K562 (cell line): ENCODE results near the gene PSPH. TPM values are rescaled to one million over a fixed set of nuclear protein-coding genes. Genes with fewer than 3 reads are reported as not detected.
A peak's percentile ranks its signal among the peaks of the same experiment; 100 is the strongest.
"Not testable (repeated sequence)": the region's sequence is repeated elsewhere in the genome, so short reads cannot be mapped to it uniquely, and the experiment has no call there.

Source experiments
- ATAC-seq: fragments of 200-7000 bp; cut with Tn5 transposase; 3 replicates; pipeline ENCODE4 v1.9.1; 2020; ENCODE audit warnings: moderate library complexity
- BruUV-seq: library from RNA; stranded (reverse); fragments of 400-500 nt; replicated peaks from 2 replicates; lab custom pipeline; 2021; lab: Mats Ljungman, UMichigan
- CTCF ChIA-PET: fragments of 300-600 bp; formaldehyde crosslinking; extraction: SDS; loops from one replicate; lab custom pipeline; 2021; ENCODE audit warnings: low intra/inter-chr PET ratio; lab: Yijun Ruan, JAX
- POLR2A ChIA-PET: fragments of 300-600, 350-650 bp; sonication (Branson Sonifier 250); formaldehyde crosslinking; extraction: SDS; loops from one replicate; lab custom pipeline; 2021; ENCODE audit warnings: antibody characterized with exemption, inconsistent platforms; lab: Yijun Ruan, JAX
- DNase-seq, 4 experiments: peaks; one replicate each; pipeline versions ENCODE4 v3.0.0 to v3.0.0-alpha.2; 2011 to 2018; ENCODE audit warnings: low spot score in 3 of 4, mixed read lengths in 3 of 4; ENCODE audit errors: extremely low read depth in 1 of 4
- FAIRE-seq: peaks from 2 replicates; lab custom pipeline; 2011; peaks lifted over from hg19 to GRCh38; lab: Jason Lieb, UNC
- H2AFZ ChIP-seq: 2 replicates; pipeline ENCODE4 v1.6.0; 2011; ENCODE audit warnings: low read depth, low read length, control low read depth, inconsistent platforms
- H3K27ac ChIP-seq: fragments of 200-600 bp; 3 replicates; pipeline ENCODE4 v1.8.0; 2011; ENCODE audit warnings: low read depth, mild to moderate bottlenecking, control low read depth, inconsistent platforms, low read length, moderate library complexity, mixed read lengths; ENCODE audit errors: extremely low read depth
- H3K27me3 ChIP-seq, 2 experiments: fragments of 300-600 bp in 1 of 2; 2 replicates in 1 of 2; 3 replicates in 1 of 2; pipeline versions ENCODE4 v1.6.0 to v1.8.0; 2011; ENCODE audit warnings: inconsistent platforms in 2 of 2, low read length in 2 of 2, mild to moderate bottlenecking in 1 of 2, mixed read lengths in 1 of 2, moderate library complexity in 1 of 2; ENCODE audit not compliant: control insufficient read depth in 2 of 2, insufficient read depth in 2 of 2
- H3K36me3 ChIP-seq: fragments of 300-600 bp; 3 replicates; pipeline ENCODE4 v1.8.0; 2011; ENCODE audit warnings: mild to moderate bottlenecking, low read length, inconsistent platforms; ENCODE audit not compliant: control insufficient read depth, insufficient read depth
- H3K4me1 ChIP-seq, 2 experiments: fragments of 200-600 bp in 1 of 2; replicated peaks in 1 of 2; 2 replicates in 1 of 2; 3 replicates in 1 of 2; pipeline versions ENCODE4 v1.5.1 to v1.8.0; 2011; ENCODE audit warnings: inconsistent platforms in 2 of 2, low read length in 2 of 2, mild to moderate bottlenecking in 1 of 2, mixed read lengths in 1 of 2, moderate library complexity in 1 of 2; ENCODE audit not compliant: control insufficient read depth in 2 of 2, insufficient read depth in 2 of 2
- H3K4me2 ChIP-seq: 2 replicates; pipeline ENCODE4 v1.6.1; 2011; ENCODE audit warnings: low read length, control low read depth, inconsistent platforms, mixed read lengths; ENCODE audit not compliant: insufficient read depth
- H3K4me3 ChIP-seq: fragments of 200-600 bp; sonication (generic), shearing (Covaris generic); 2 replicates; pipeline ENCODE4 v1.5.1; 2016; ENCODE audit warnings: control low read depth, inconsistent platforms
- H3K79me2 ChIP-seq: fragments of 200-600 bp; 3 replicates; pipeline ENCODE4 v1.8.0; 2011; ENCODE audit warnings: low read length, inconsistent platforms; ENCODE audit not compliant: control insufficient read depth, insufficient read depth
- H3K9ac ChIP-seq, 2 experiments: 2 replicates each; pipeline versions ENCODE4 v1.6.0 to v1.6.1; 2011; ENCODE audit warnings: low read depth in 2 of 2, low read length in 2 of 2, control low read depth in 1 of 2, inconsistent platforms in 1 of 2, mild to moderate bottlenecking in 1 of 2, mixed read lengths in 1 of 2; ENCODE audit not compliant: insufficient read depth in 1 of 2
- H3K9me1 ChIP-seq: one replicate; pipeline ENCODE4 v1.6.0; 2011; ENCODE audit warnings: inconsistent platforms, mild to moderate bottlenecking, low read length, moderate library complexity; ENCODE audit not compliant: control insufficient read depth, insufficient read depth
- H3K9me3 ChIP-seq: replicated peaks from 2 replicates; pipeline ENCODE4 v1.5.1; 2011; ENCODE audit warnings: low read depth, low read length, inconsistent platforms; ENCODE audit not compliant: control insufficient read depth, insufficient read depth
- H4K20me1 ChIP-seq: replicated peaks from 2 replicates; pipeline ENCODE4 v1.6.1; 2011; ENCODE audit warnings: low read length, inconsistent platforms, mixed read lengths; ENCODE audit not compliant: control insufficient read depth, insufficient read depth
- ARID2 ChIP-seq: fragments of 450-650 bp; IDR thresholded peaks from 2 replicates; pipeline ENCODE4 v1.6.1; 2017; ENCODE audit warnings: antibody characterized with exemption, mild to moderate bottlenecking
- ATF3 ChIP-seq, 2 experiments: fragments of 450-650 bp in 1 of 2; sonication (generic) in 1 of 2; formaldehyde crosslinking in 1 of 2; IDR thresholded peaks in 1 of 2; conservative IDR thresholded peaks in 1 of 2; 2 replicates each; pipeline versions ENCODE4 v1.6.1 to v1.8.1; 2016 to 2023; ENCODE audit warnings: mild to moderate bottlenecking in 2 of 2, moderate library complexity in 2 of 2, inconsistent platforms in 1 of 2, missing genetic modification reagents in 1 of 2
- HNRNPL ChIP-seq: fragments of 200-400 bp; formaldehyde crosslinking; IDR thresholded peaks from 2 replicates; pipeline ENCODE4 v1.6.1; 2017; ENCODE audit warnings: low read depth, mild to moderate bottlenecking, low read length
- KDM5B ChIP-seq: fragments of 200-600 bp; sonication (generic); IDR thresholded peaks from 2 replicates; pipeline ENCODE4 v1.6.1; 2012; ENCODE audit warnings: low read depth, mild to moderate bottlenecking, moderate library complexity, low read length, control low read depth, inconsistent platforms; ENCODE audit not compliant: insufficient replicate concordance
- NBN ChIP-seq: fragments of 450-650 bp; IDR thresholded peaks from 2 replicates; pipeline ENCODE4 v1.6.1; 2016; ENCODE audit warnings: low read depth, mild to moderate bottlenecking
- NFRKB ChIP-seq: fragments of 450-650 bp; IDR thresholded peaks from 2 replicates; pipeline ENCODE4 v1.6.1; 2016; ENCODE audit warnings: low read depth
- PRDM10 ChIP-seq: fragments of 450-650 bp; IDR thresholded peaks from 2 replicates; pipeline ENCODE4 v1.6.1; 2018; ENCODE audit not compliant: partially characterized antibody
- ZBTB8A ChIP-seq: fragments of 450-650 bp; IDR thresholded peaks from 2 replicates; pipeline ENCODE4 v1.6.1; 2018; ENCODE audit warnings: mild to moderate bottlenecking, moderate library complexity; ENCODE audit not compliant: partially characterized antibody
- ZNF384 ChIP-seq: IDR thresholded peaks from 2 replicates; pipeline ENCODE4 v1.6.1; 2012; ENCODE audit warnings: low read depth, low read length, improper control_type of control experiment
- WGBS: fragments of 100-300 bp; shearing (Covaris generic); methylation state at CpG from one replicate; pipeline ENCODE4 v1.1.6; 2016; ENCODE audit warnings: low coverage, mixed read lengths; ENCODE audit not compliant: insufficient coverage; ENCODE audit errors: missing lambda C conversion rate; 5-methylcytosine and 5-hydroxymethylcytosine counted together
- in situ Hi-C: fragments of 300-500 bp; cut with MboI; formaldehyde crosslinking; loops from 4 replicates; pipeline ENCODE4 v1.15.0; 2018; ENCODE audit warnings: inconsistent platforms, mixed read lengths
- intact Hi-C: fragments of 100-400 bp; cut with micrococcal nuclease; formaldehyde crosslinking; loops from 2 replicates; pipeline ENCODE4 v1.14.2; 2022
- polyA plus RNA-seq, 8 experiments: library from polyadenylated mRNA; depleted of rRNA in 4 of 8; stranded (reverse) in 5 of 8; unstranded in 3 of 8; fragments of >200 nt; fragmentation: Nextera tagmentation in 2 of 8; fragmentation: Illumina TruSeq in 1 of 8; extraction: Ambion mirVana in 2 of 8; extraction: Trizol in 1 of 8; gene quantifications; 2 replicates each; pipeline versions ENCODE4 v1.2.1 to v1.2.3, GENCODE V29; 2011 to 2014; ENCODE audit warnings: inconsistent platforms in 1 of 8, missing spikeins in 1 of 8
- total RNA-seq, 7 experiments: library from RNA; depleted of rRNA in 6 of 7; stranded (reverse); fragments of >200 nt in 6 of 7; fragmentation: Illumina TruSeq in 2 of 7; extraction: Trizol in 2 of 7; gene quantifications; 2 replicates each; pipeline versions ENCODE4 v1.2.1 to v1.2.3, GENCODE V29; 2011 to 2021; ENCODE audit warnings: low replicate concordance in 1 of 7

The PSPH gene
- total and polyA plus RNA-seq, 9 of the 15 experiments (the other 6 are each of a cell fraction or from before 2014, with no cell fraction given), result 6.3 to 46.8 (median 20.2) TPM

- TF ChIP-seq NBN, result 0 out of 2 replicates have a peak, but pooled peaks have one; percentile 38
- no peak for TF ChIP-seq ZBTB8A
- TF ChIP-seq ATF3 (IDR thresholded peaks at IDR 0.05), result peak; percentile 99
- TF ChIP-seq ATF3 (CRISPR knock-in tag; conservative IDR thresholded peaks at IDR 0.05), result no peak; the same call in 1 of the 2 replicates
- TF ChIP-seq ZNF384, result 0 out of 2 replicates have a peak, but pooled peaks have one; percentile 22
- 0 out of 2 replicates have a peak, but pooled peaks have one; percentile 50 for TF ChIP-seq NFRKB
- TF ChIP-seq PRDM10, result peak; percentile 70
- TF ChIP-seq ARID2, result no peak
- TF ChIP-seq KDM5B, result peak; percentile 44
- no peak for TF ChIP-seq HNRNPL
Measured at GRCh38 chr7:56033671-56034432, 17.4 kb downstream of the PSPH start (continued).

GRCh38 chr7:56032578-56032977 lies 18.7 kb downstream of the PSPH start:
- POLR2A ChIA-PET, result interaction anchor here (2.1 kb wide), 1 partner anchor 18 kb away, joined by 12 read pairs; the partner anchor contains the start of genes CCT6A and PSPH
- 71% methylated on average over 1 of the region's 7 CpGs for WGBS
- H3K9me1 ChIP-seq, DNase-seq, FAIRE-seq, H3K79me2 ChIP-seq, ATAC-seq, in situ Hi-C loops, H3K27ac ChIP-seq, H3K9me3 ChIP-seq, H4K20me1 ChIP-seq, H2AFZ ChIP-seq, H3K4me3 ChIP-seq, H3K27me3 ChIP-seq, H3K4me2 ChIP-seq, BruUV-seq, CTCF ChIA-PET, H3K9ac ChIP-seq: not testable (repeated sequence)
- intact Hi-C loops, result loop anchor here (5.0 kb wide), 1 partner anchor 35 kb away; no protein-coding TSS in a partner anchor
- Histone ChIP-seq H3K36me3 (peaks cover 11% of the 10 kb centered on the region; the same call in 1 of the 3 replicates), H3K4me1 (peaks cover 3 to 11% of the 10 kb centered on the region in 2 experiments; a peak in 3 of 5 replicates)
